Activated T-cell treated with anti-CD3 and anti-CD28 coated beads for 1 hour (primary cell): ENCODE measurements around the gene RAB28.
"Not testable (repeated sequence)": the region's sequence is repeated elsewhere in the genome, so short reads cannot be mapped to it uniquely, and the experiment has no call there.

Source experiments
- DNase-seq: peaks from one replicate; pipeline ENCODE4 v3.0.0-alpha.2; 2020; ENCODE audit warnings: low read depth

RAB28 gene

GRCh38 chr4:13445841-13446790 is 38.0 kb downstream of the RAB28 start:
- DNase-seq, result no peak

GRCh38 chr4:13441506-13441905 is 42.6 kb downstream of the RAB28 start:
- no peak for DNase-seq

GRCh38 chr4:13436962-13437361 is 47.2 kb downstream of the RAB28 start:
- no peak for DNase-seq

- DNase-seq, result no peak
Measured at GRCh38 chr4:13432453-13432852, 51.7 kb downstream of the RAB28 start.

GRCh38 chr4:13430834-13431568 is 53.1 kb downstream of the RAB28 start:
- DNase-seq, result no peak

- DNase-seq, result no peak
Measured at GRCh38 chr4:13427599-13428325, 56.4 kb downstream of the RAB28 start.

GRCh38 chr4:13415068-13415785 is 68.9 kb downstream of the RAB28 start:
- no peak for DNase-seq

- no peak for DNase-seq
Measured at GRCh38 chr4:13413729-13414437, 70.3 kb downstream of the RAB28 start.

GRCh38 chr4:13411942-13412341 is 72.2 kb downstream of the RAB28 start:
- DNase-seq, result no peak

- DNase-seq, result no peak
Measured at GRCh38 chr4:13409324-13409723, 74.8 kb downstream of the RAB28 start.

- not testable (repeated sequence) for DNase-seq
Measured at GRCh38 chr4:13406156-13406555, 78.0 kb downstream of the RAB28 start.

GRCh38 chr4:13403833-13404232 is 80.3 kb downstream of the RAB28 start:
- DNase-seq, result no peak

GRCh38 chr4:13403326-13403725 is 80.8 kb downstream of the RAB28 start:
- DNase-seq, result no peak

GRCh38 chr4:13399257-13399656 is 84.9 kb downstream of the RAB28 start:
- DNase-seq, result no peak

- no peak for DNase-seq
Measured at GRCh38 chr4:13396161-13396560, 88.0 kb downstream of the RAB28 start.

- not testable (repeated sequence) for DNase-seq
Measured at GRCh38 chr4:13389901-13390300, 94.2 kb downstream of the RAB28 start.

GRCh38 chr4:13386405-13387107 is 97.6 kb downstream of the RAB28 start:
- no peak for DNase-seq

GRCh38 chr4:13384055-13384454 is 100.1 kb downstream of the RAB28 start:
- DNase-seq, result no peak

GRCh38 chr4:13378973-13379759 is 105.0 kb downstream of the RAB28 start:
- DNase-seq, result no peak

GRCh38 chr4:13371048-13371447 is 113.1 kb downstream of the RAB28 start:
- no peak for DNase-seq
